Activated CD8-positive, alpha-beta T cell treated with anti-CD3 and anti-CD28 coated beads for 36 hours (primary cell): ENCODE data around the gene SCNN1B. TPM values are rescaled to one million over a fixed set of nuclear protein-coding genes. Genes with fewer than 3 reads are reported as not detected.

ENCODE experiments used
- ATAC-seq: fragments of 200-7000 bp; cut with Tn5 transposase; one replicate; pipeline ENCODE4 v1.10.0; 2021; ENCODE audit warnings: mild to moderate bottlenecking, moderate library complexity
- CTCF ChIA-PET: fragments of 350-600 bp; sonication (Branson Sonifier 250); formaldehyde crosslinking; loops from one replicate; lab custom pipeline; 2021; ENCODE audit warnings: antibody characterized with exemption; lab: Charles Lee
- POLR2A ChIA-PET: fragments of 350-600 bp; sonication (Branson Sonifier 250); formaldehyde crosslinking; loops from one replicate; lab custom pipeline; 2021; ENCODE audit warnings: antibody characterized with exemption; lab: Charles Lee
- DNase-seq: peaks from one replicate; pipeline ENCODE4 v3.0.0-alpha.2; 2020
- H3K27ac Mint-ChIP-seq: one replicate; pipeline ENCODE4 v1.8.0; 2021; ENCODE audit warnings: mild to moderate bottlenecking, mixed read lengths
- H3K27me3 Mint-ChIP-seq: one replicate; pipeline ENCODE4 v1.8.0; 2021; ENCODE audit warnings: mixed read lengths
- H3K36me3 Mint-ChIP-seq: one replicate; pipeline ENCODE4 v1.8.0; 2021; ENCODE audit warnings: low read depth, mixed read lengths
- H3K4me1 Mint-ChIP-seq: one replicate; pipeline ENCODE4 v1.8.0; 2021; ENCODE audit warnings: low read depth, mixed read lengths
- H3K4me3 Mint-ChIP-seq: one replicate; pipeline ENCODE4 v1.8.0; 2021; ENCODE audit warnings: mild to moderate bottlenecking, moderate library complexity, mixed read lengths
- H3K9me3 Mint-ChIP-seq: one replicate; pipeline ENCODE4 v1.8.0; 2021; ENCODE audit warnings: mixed read lengths
- intact Hi-C: fragments of 100-400 bp; cut with micrococcal nuclease; formaldehyde crosslinking; loops from one replicate; pipeline ENCODE4 v1.10.0; 2022
- total RNA-seq, 2 experiments: library from RNA; stranded (reverse); gene quantifications; one replicate each; pipeline ENCODE4 v1.2.3, GENCODE V29; 2021
- TF ChIP-seq, protein P1 (sequence below): fragments of 200-600 bp; IDR thresholded peaks from one replicate; pipeline ENCODE4 v1.8.0; 2022; ENCODE audit warnings: antibody characterized with exemption, mild to moderate bottlenecking

Gene SCNN1B
- total RNA-seq, 2 experiments from 2014 or later = not detected

- peaks cover 3% of the 10 kb centered on the region for H3K4me1 Mint-ChIP-seq
- H3K9me3 Mint-ChIP-seq = no peaks in the 10 kb centered on the region
- ATAC-seq (no peak), DNase-seq (no peak)
- no peak overlapping the region for H3K4me3 Mint-ChIP-seq
- ChIA-PET POLR2A (no interaction called here), CTCF (interaction anchor here (1.1 kb wide), 1 partner anchor 129 kb away, joined by 3 read pairs; no protein-coding TSS in a partner anchor)
- no peaks in the 10 kb centered on the region for H3K36me3 Mint-ChIP-seq
- intact Hi-C loops = no loop called here
- TF ChIP-seq, protein P1, sequence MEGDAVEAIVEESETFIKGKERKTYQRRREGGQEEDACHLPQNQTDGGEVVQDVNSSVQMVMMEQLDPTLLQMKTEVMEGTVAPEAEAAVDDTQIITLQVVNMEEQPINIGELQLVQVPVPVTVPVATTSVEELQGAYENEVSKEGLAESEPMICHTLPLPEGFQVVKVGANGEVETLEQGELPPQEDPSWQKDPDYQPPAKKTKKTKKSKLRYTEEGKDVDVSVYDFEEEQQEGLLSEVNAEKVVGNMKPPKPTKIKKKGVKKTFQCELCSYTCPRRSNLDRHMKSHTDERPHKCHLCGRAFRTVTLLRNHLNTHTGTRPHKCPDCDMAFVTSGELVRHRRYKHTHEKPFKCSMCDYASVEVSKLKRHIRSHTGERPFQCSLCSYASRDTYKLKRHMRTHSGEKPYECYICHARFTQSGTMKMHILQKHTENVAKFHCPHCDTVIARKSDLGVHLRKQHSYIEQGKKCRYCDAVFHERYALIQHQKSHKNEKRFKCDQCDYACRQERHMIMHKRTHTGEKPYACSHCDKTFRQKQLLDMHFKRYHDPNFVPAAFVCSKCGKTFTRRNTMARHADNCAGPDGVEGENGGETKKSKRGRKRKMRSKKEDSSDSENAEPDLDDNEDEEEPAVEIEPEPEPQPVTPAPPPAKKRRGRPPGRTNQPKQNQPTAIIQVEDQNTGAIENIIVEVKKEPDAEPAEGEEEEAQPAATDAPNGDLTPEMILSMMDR = no peak
- peaks cover 29% of the 10 kb centered on the region for H3K27me3 Mint-ChIP-seq
- no peak overlapping the region for H3K27ac Mint-ChIP-seq
Measured at GRCh38 chr16:23303685-23304084, 1.6 kb downstream of the SCNN1B start.

- H3K4me1 Mint-ChIP-seq = peaks cover 3% of the 10 kb centered on the region
- intact Hi-C loops = no loop called here
- POLR2A ChIA-PET = no interaction called here
- H3K27ac Mint-ChIP-seq = no peak overlapping the region
- CTCF ChIA-PET = no interaction called here
- TF ChIP-seq, protein P1 = no peak
- no peak for DNase-seq
- H3K27me3 Mint-ChIP-seq = peaks cover 26% of the 10 kb centered on the region
- H3K9me3 Mint-ChIP-seq = no peaks in the 10 kb centered on the region
- H3K36me3 Mint-ChIP-seq = no peaks in the 10 kb centered on the region
- H3K4me3 Mint-ChIP-seq = no peak overlapping the region
- ATAC-seq = no peak
Measured at GRCh38 chr16:23304620-23305019, 2.5 kb downstream of the SCNN1B start.

- ChIA-PET CTCF (no interaction called here), POLR2A (no interaction called here)
- DNase-seq = no peak
- H3K4me1 Mint-ChIP-seq = peaks cover 3% of the 10 kb centered on the region
- H3K27me3 Mint-ChIP-seq = peaks cover 18% of the 10 kb centered on the region
- TF ChIP-seq, protein P1 = no peak
- no peak overlapping the region for H3K27ac Mint-ChIP-seq
- intact Hi-C loops = no loop called here
- no peak overlapping the region for H3K4me3 Mint-ChIP-seq
- peaks cover 3% of the 10 kb centered on the region for H3K9me3 Mint-ChIP-seq
- no peaks in the 10 kb centered on the region for H3K36me3 Mint-ChIP-seq
- no peak for ATAC-seq
Measured at GRCh38 chr16:23306199-23307100, 4.3 kb downstream of the SCNN1B start.

- H3K27me3 Mint-ChIP-seq = peaks cover 3% of the 10 kb centered on the region
- DNase-seq (no peak), ATAC-seq (no peak)
- H3K9me3 Mint-ChIP-seq = peaks cover 3% of the 10 kb centered on the region
- no peak overlapping the region for H3K27ac Mint-ChIP-seq
- H3K4me3 Mint-ChIP-seq = no peak overlapping the region
- POLR2A ChIA-PET = no interaction called here
- CTCF ChIA-PET = no interaction called here
- no peaks in the 10 kb centered on the region for H3K36me3 Mint-ChIP-seq
- H3K4me1 Mint-ChIP-seq = no peaks in the 10 kb centered on the region
- TF ChIP-seq, protein P1 = no peak
- intact Hi-C loops = no loop called here
Measured at GRCh38 chr16:23310217-23310616, 8.1 kb downstream of the SCNN1B start.

DNA sequence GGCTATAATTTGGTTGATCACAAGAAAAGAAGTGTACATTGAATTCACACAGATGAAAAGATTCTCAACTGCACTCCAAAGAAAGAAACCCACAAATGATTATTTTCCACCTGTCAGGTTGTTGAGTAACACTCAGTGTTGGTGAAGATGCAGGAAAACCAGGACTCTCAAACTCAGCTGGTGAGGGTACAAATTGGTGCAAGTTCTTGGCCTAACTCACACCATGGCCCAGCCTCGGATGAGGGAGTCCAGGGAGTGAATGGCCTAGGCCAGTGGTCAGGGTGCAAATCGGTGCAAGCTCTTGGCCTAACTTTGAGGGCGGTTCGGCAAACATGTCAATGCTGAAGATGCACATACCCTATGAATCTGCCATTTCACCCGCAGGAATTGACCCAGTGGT is 8.6 kb downstream of the SCNN1B start:
- Mint-ChIP-seq H3K4me1 (no peaks in the 10 kb centered on the region), H3K9me3 (peaks cover 3% of the 10 kb centered on the region), H3K4me3 (no peak overlapping the region), H3K36me3 (no peaks in the 10 kb centered on the region), H3K27me3 (peaks cover 3% of the 10 kb centered on the region), H3K27ac (no peak overlapping the region)
- ChIA-PET POLR2A (no interaction called here), CTCF (no interaction called here)
- ATAC-seq (no peak), DNase-seq (no peak)
- TF ChIP-seq, protein P1 = no peak
- intact Hi-C loops = no loop called here
